DMS153 treated with DMSO at 0.1 percent for 48 hours (cell line): ENCODE results near the gene ATP5F1D.

ENCODE experiments used
- DNase-seq: peaks from one replicate; lab custom pipeline; 2025; ENCODE audit not compliant: unreplicated experiment; lab: John Stamatoyannopoulos, UW

ATP5F1D gene

GRCh38 chr19:1220976-1221903, 20.3 kb upstream of the ATP5F1D start:
- no peak for DNase-seq

GRCh38 chr19:1221904-1222255, 19.7 kb upstream of the ATP5F1D start:
- DNase-seq = no peak

- no peak for DNase-seq
Measured at GRCh38 chr19:1222394-1222793, 19.2 kb upstream of the ATP5F1D start.

- DNase-seq = no peak
Measured at GRCh38 chr19:1223018-1223855, 18.3 kb upstream of the ATP5F1D start.

GRCh38 chr19:1224047-1224825, 17.3 kb upstream of the ATP5F1D start:
- no peak for DNase-seq

- DNase-seq = no peak
Measured at GRCh38 chr19:1224847-1225246, 16.7 kb upstream of the ATP5F1D start.

GRCh38 chr19:1225440-1226226, 15.9 kb upstream of the ATP5F1D start:
- DNase-seq = no peak

- DNase-seq = no peak
Measured at GRCh38 chr19:1226227-1226518, 15.4 kb upstream of the ATP5F1D start.

- no peak for DNase-seq
Measured at GRCh38 chr19:1226522-1227303, 14.8 kb upstream of the ATP5F1D start.

GRCh38 chr19:1227304-1228054, 14.1 kb upstream of the ATP5F1D start:
- no peak for DNase-seq

- no peak for DNase-seq
Measured at GRCh38 chr19:1228161-1228957, 13.2 kb upstream of the ATP5F1D start.

GRCh38 chr19:1229056-1229923, 12.3 kb upstream of the ATP5F1D start:
- DNase-seq = no peak

GRCh38 chr19:1229924-1230782, 11.4 kb upstream of the ATP5F1D start:
- no peak for DNase-seq

GRCh38 chr19:1230783-1231489, 10.6 kb upstream of the ATP5F1D start:
- DNase-seq = no peak

- no peak for DNase-seq
Measured at GRCh38 chr19:1231729-1232637, 9.6 kb upstream of the ATP5F1D start.
